DMS79 treated with DMSO at 0.1 percent for 48 hours (cell line): ENCODE results near the gene CMKLR1.

Source experiments
- DNase-seq: peaks from one replicate; lab custom pipeline; 2025; lab: John Stamatoyannopoulos, UW

Gene CMKLR1

GRCh38 chr12:108361606-108362005, 22.5 kb upstream of the CMKLR1 start:
- DNase-seq = no peak

GRCh38 chr12:108360487-108360886, 21.4 kb upstream of the CMKLR1 start:
- no peak for DNase-seq

- DNase-seq = no peak
These were observed 20.9 kb upstream of the CMKLR1 start for GRCh38 chr12:108360057-108360456.

GRCh38 chr12:108358580-108358965, 19.5 kb upstream of the CMKLR1 start:
- DNase-seq = no peak

- no peak for DNase-seq
These were observed 18.9 kb upstream of the CMKLR1 start for GRCh38 chr12:108357834-108358579.

- DNase-seq = no peak
These were observed 18.0 kb upstream of the CMKLR1 start for GRCh38 chr12:108356835-108357806.

- DNase-seq = no peak
These were observed 16.0 kb upstream of the CMKLR1 start for GRCh38 chr12:108355069-108355468.

- no peak for DNase-seq
These were observed 13.5 kb upstream of the CMKLR1 start for GRCh38 chr12:108352591-108352990.

GRCh38 chr12:108350511-108350910, 11.4 kb upstream of the CMKLR1 start:
- DNase-seq = no peak

GRCh38 chr12:108349278-108349688, 10.2 kb upstream of the CMKLR1 start:
- DNase-seq = no peak

GRCh38 chr12:108348842-108349241, 9.7 kb upstream of the CMKLR1 start:
- no peak for DNase-seq

GRCh38 chr12:108346727-108347710, 7.9 kb upstream of the CMKLR1 start:
- DNase-seq = no peak

GRCh38 chr12:108345716-108346633, 6.9 kb upstream of the CMKLR1 start:
- DNase-seq = no peak

GRCh38 chr12:108342985-108343384, 3.9 kb upstream of the CMKLR1 start:
- no peak for DNase-seq

GRCh38 chr12:108341854-108342847, 3.0 kb upstream of the CMKLR1 start:
- DNase-seq = no peak

GRCh38 chr12:108341356-108341755, 2.2 kb upstream of the CMKLR1 start:
- DNase-seq = no peak

GRCh38 chr12:108340037-108340436, 926 bp upstream of the CMKLR1 start:
- DNase-seq = no peak

GRCh38 chr12:108337235-108338223, 1.6 kb downstream of the CMKLR1 start:
- no peak for DNase-seq
